Motor neuron (in vitro differentiated cells): ENCODE data around the gene BSX. TPM values are rescaled to one million over a fixed set of nuclear protein-coding genes. Genes with fewer than 3 reads are reported as not detected.
A peak's percentile ranks its signal among the peaks of the same experiment; 100 is the strongest.

Experiments used
- ATAC-seq, 8 experiments: fragments of 200-7000 bp; cut with Tn5 transposase; replicated peaks in 6 of 8; 2 replicates each; pipeline ENCODE4 v1.8.0; 2021; ENCODE audit warnings: mild to moderate bottlenecking in 8 of 8, moderate library complexity in 8 of 8
- H3K27ac ChIP-seq, 2 donors: fragments of 250-450 bp; sonication (Bioruptor Pico); 2 replicates each; pipeline ENCODE4 v1.9.0; 2021; ENCODE audit warnings: antibody characterized with exemption in 2 of 2, mild to moderate bottlenecking in 2 of 2, moderate library complexity in 1 of 2
- H3K4me1 ChIP-seq, 2 donors: fragments of 250-450 bp; sonication (Bioruptor Pico); replicated peaks in 1 of 2; 2 replicates each; pipeline ENCODE4 v1.6.1; 2021; ENCODE audit warnings: antibody characterized with exemption in 2 of 2, mild to moderate bottlenecking in 2 of 2, moderate library complexity in 1 of 2
- H3K4me3 ChIP-seq, 5 donors: fragments of 250-450 bp; sonication (Bioruptor Pico); 2 replicates each; pipeline ENCODE4 v1.9.0; 2021; ENCODE audit warnings: antibody characterized with exemption in 5 of 5, mild to moderate bottlenecking in 5 of 5, moderate library complexity in 4 of 5
- WGBS, 10 experiments: fragments of 450-650 bp; shearing (Covaris generic); methylation state at CpG; one replicate each; pipeline ENCODE4 v1.0.0; 2022; 5-methylcytosine and 5-hydroxymethylcytosine counted together
- in situ Hi-C, 9 experiments: fragments of 400-800 bp; cut with MboI; loops; one replicate each; pipeline ENCODE4 v1.15.0; 2021; ENCODE audit warnings: low sequenced_read_pairs in 9 of 9, low pct_unique_long_range_greater_than_20kb in 2 of 9; ENCODE audit not compliant: unreplicated experiment in 9 of 9
- total RNA-seq, 8 experiments: library from RNA; unstranded; fragments of 300-600 nt; gene quantifications; 2 replicates each; pipeline versions ENCODE4 v1.2.3 to v1.2.4, GENCODE V29; 2022

The BSX gene
- total RNA-seq, 8 experiments from 2014 or later, result not detected

DNA sequence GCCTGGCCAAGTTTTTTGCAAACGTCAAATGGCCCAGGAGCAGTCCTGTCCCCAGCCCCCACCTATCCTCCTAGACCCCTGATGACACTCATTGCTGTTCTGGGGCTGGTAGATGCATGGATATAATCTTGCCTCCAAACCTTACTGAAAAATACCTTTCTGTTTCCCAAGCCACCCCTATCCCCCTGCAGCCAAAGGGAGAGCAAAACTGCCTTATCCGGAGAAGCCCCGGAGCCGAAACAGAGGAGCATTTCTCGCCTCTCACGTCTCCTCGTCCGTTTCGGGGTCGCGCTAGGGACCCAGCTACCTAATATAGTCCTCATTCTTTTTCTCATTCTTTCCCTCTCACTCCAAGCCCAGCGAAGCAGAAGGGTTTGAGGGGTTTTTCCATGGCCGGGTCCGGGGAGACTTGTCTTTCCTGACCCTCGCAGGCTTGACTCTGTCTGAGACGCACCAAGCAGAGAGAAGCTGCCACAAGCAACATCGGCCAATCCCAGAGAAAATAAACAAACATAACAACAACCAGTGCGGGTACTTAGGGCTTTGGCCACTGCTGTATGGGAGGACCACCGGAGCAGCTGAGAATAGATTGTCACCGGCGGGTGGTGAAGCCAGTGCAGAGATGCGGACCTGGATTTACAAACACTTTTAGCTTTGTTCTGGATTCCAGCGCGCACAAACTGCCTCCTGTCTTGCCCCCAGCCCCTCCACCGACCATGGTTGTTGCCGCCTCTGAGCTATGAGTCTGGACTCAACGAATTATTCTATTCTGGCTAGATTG lies 1.6 kb downstream of the BSX start:
- Histone ChIP-seq H3K27ac (no peak overlapping the region), H3K4me1 (peaks cover 5 to 14% of the 10 kb centered on the region in 2 donors), H3K4me3 (no peak overlapping the region)
- in situ Hi-C loops, result no loop called here
- ATAC-seq, result no peak
- WGBS, 10 experiments, result 0 to 27% (median 3%) methylated on average over 2 to 19 of the region's 27 CpGs; no CpG with 5 or more reads in 1 of the 10 experiments

DNA sequence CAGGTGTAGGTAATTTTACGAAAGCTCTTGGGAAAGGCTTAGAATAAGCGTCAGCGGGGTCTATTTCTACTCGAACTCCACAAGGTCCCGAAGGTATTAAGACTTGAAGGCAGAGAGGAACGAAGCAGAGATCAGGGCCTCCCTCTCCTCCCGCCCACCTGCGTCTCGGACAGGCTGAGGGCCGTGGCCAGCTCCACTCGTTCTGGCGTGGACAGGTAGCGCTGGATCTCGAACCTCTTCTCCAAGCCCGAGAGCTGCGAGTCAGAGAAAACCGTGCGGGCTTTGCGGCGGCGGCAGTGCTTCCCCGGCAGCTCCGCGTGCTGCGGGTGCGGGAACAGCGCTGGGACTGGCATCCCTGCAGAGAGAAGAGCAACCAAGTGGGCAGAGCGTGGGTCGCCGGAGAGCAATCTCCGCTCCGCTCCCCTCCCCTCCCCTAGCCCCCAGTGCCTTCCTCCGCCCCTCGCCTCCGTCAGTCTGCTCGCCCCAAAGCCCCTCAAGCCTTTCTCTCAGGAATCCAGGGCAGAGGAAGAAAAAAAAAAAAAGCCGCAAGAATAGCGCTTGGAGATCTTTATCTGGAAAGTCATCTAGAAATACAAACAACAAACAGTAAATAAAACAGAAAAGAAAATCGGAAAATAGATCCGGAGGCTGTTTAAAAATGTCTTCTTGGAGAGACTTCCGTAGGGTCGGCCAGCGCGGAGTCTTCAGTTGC lies 2.4 kb downstream of the BSX start:
- peaks cover 5 to 9% of the 10 kb centered on the region in 2 donors for H3K4me1 ChIP-seq
- WGBS, 10 experiments, result 0 to 4% (median 0%) methylated on average over 1 to 23 of the region's 44 CpGs; no CpG with 5 or more reads in 2 of the 10 experiments
- in situ Hi-C loops, result no loop called here
- H3K4me3 ChIP-seq, result no peak overlapping the region
- ATAC-seq, result no peak
- H3K27ac ChIP-seq, result no peak overlapping the region

DNA sequence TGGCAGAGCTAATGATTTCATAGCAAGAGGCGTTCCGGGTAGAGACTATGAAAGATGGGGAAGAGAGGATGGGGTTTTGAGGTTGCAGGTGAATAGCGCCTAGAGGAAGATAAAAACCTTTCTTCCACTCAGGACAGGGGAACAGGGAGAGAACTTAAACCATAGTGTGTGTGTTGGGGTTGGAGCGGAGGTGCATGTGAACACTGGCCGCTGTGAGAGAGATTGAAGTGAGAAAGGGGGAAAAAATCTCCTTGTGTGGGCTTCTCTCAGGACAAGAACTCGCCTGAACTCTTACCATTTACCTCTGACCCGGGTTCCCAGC lies 3.4 kb downstream of the BSX start:
- Histone ChIP-seq H3K4me3 (no peak overlapping the region), H3K27ac (no peak overlapping the region), H3K4me1 (peaks cover 5 to 9% of the 10 kb centered on the region in 2 donors)
- WGBS, 10 experiments, result 0 to 40% (median 13%) methylated on average over 1 to 5 of the region's 7 CpGs; no CpG with 5 or more reads in 1 of the 10 experiments
- in situ Hi-C loops, result no loop called here
- ATAC-seq, result no peak

DNA sequence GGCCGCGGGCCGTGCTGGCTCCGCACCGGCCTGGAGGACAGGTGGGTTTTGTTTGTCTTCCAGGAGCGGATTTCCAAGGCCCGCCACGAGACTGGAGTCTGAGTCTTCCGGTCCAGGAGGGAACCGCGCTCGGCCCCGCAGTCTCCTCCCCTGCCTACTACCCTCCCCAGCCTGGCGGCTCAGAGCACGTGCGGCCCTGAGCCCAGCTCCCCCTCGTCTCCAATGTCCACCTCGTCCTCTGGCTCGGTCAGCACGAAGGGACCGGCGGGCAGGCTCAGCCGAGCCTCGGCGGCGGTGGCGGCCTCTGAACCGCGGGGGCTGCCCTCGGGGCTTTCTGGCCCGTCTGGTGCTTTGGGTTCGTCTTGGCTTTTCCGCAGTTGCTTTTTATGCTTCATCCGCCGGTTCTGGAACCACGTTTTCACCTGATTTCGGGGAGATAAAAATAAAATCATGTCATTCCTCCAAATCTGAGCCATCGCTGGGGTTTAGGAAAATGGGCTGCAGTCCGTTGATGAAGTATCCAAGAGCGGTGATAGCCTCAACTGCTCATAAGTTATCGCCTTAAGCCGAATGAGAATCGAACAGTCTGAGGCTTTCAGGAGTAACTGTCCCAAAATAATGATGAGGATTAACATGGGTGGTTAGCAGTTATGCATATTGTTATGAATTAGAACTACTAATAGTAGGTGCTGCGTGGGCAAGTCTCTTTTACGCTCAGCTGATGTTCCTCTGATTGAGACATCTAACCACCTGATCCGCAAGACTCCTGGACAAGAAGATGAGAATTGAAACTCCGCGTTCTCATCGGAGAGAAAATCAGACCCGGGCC lies 4.0 kb downstream of the BSX start:
- Histone ChIP-seq H3K4me1 (peaks cover 5 to 9% of the 10 kb centered on the region in 2 donors), H3K4me3 (peak overlapping the region in 1 of 5 donors; percentile 15), H3K27ac (no peak overlapping the region)
- WGBS, 10 experiments, result 2 to 19% (median 6%) methylated on average over 3 to 26 of the region's 50 CpGs; no CpG with 5 or more reads in 1 of the 10 experiments
- in situ Hi-C loops, result no loop called here
- peak in 6 of 8 experiments; percentile 13 to 71 (median 60) for ATAC-seq

DNA sequence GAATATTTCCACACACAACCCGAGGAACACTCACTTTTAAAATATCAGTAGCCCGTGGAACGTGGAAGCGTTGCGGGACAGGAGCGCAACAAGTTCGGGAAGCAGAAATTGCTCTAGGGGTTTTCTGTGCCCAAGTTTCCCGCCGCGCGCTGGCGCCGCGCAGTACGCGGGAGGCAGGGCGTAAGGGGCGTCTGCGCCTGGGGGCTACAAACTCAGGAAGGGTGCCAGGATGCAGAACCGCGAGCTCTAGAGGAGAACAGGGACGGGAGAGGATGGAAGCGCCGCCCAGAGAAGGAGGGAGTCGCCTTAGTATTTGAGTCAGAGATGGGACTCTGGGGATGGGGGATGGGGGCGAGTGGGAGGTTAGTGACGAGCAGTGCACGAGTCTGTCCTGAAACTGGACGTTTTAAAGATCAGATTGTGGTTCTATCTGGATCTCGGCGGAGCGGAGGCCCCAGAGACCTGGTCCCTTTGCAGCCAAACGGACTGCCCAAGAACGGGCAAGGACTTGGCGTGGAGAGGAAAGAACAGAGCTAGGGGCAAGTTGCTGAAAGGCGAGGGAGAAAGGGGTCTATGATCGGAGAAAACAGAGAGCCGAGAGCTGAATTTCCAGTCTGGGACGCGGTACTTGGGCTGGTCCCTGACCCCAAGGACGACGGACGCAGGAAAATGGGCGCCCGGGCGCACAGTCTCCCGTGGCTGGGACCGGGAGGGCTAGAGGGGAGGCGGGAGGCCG lies 4.7 kb downstream of the BSX start:
- ATAC-seq, result peak in 5 of 8 experiments; percentile 22 to 51 (median 32)
- H3K4me3 ChIP-seq, result peak overlapping the region in 1 of 5 donors; percentile 15
- WGBS, 10 experiments, result 0 to 18% (median 0%) methylated on average over 2 to 14 of the region's 50 CpGs; no CpG with 5 or more reads in 3 of the 10 experiments

DNA sequence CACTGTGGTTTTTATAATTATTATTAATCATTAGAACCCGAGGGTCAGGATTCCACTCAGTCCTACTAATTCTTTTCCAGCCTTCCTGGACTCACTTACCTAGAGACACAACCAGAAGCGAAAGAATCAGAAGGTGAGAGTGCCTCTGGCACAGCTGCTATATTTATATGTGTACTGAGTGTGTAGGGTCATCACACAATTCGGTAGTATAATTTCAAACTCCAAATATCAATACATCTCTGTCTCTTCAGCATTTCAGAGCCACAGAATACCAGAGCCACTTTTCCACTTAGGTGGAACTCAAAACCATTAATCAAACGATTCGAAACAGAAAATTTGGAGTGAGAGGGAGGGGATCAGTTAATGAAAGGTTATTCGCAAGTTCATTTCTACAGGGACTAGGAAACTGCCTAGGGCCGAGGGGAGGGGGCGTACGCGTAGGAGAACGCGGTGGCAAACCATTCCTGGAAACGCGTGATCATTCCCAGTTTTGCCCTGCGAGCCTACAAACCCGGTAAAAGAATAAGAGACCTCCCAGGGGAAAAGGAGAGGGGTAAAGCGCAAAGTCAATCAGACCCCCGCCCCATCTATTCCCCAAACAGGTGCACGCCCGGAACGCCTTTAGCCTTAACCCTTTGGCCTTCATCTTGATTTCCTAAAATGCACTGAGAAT lies 5.4 kb downstream of the BSX start:
- in situ Hi-C loops, result no loop called here
- peaks cover 5 to 7% of the 10 kb centered on the region in 2 donors for H3K4me1 ChIP-seq
- no peak for ATAC-seq
- 0 to 32% (median 8%) methylated on average over 1 to 19 of the region's 21 CpGs; no CpG with 5 or more reads in 1 of the 10 experiments for WGBS, 10 experiments
- H3K4me3 ChIP-seq, result no peak overlapping the region
- no peak overlapping the region for H3K27ac ChIP-seq

More for the DNA sequence above, 4.7 kb downstream of the BSX start:
- Histone ChIP-seq H3K27ac (no peak overlapping the region), H3K4me1 (peaks cover 5 to 8% of the 10 kb centered on the region in 2 donors)
- in situ Hi-C loops, result no loop called here

DNA sequence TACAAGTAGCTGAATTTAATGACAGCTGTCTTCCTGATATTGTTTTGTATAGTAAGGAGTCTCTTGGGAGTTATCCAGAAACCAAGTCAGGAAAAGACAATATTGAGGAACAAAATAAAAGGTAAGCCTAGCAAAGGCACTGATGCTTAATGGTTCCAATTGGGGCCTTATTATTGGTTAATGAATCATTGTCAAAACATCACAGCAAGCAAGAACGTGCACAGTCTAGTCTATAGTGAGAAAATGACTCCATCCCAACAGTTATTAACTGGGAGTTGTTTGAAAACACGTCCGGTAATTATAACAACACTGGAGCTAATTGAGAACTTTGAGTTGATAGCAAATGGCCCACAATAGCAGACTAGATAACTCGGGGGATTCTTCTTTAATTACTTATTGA lies 17.7 kb downstream of the BSX start:
- in situ Hi-C loops, result no loop called here
- 17 to 87% (median 46%) methylated on average over 2 to 4 of the region's 4 CpGs; no CpG with 5 or more reads in 1 of the 10 experiments for WGBS, 10 experiments
- H3K4me1 ChIP-seq, result no peaks in the 10 kb centered on the region
- no peak overlapping the region for H3K27ac ChIP-seq
- no peak for ATAC-seq
- no peak overlapping the region for H3K4me3 ChIP-seq

DNA sequence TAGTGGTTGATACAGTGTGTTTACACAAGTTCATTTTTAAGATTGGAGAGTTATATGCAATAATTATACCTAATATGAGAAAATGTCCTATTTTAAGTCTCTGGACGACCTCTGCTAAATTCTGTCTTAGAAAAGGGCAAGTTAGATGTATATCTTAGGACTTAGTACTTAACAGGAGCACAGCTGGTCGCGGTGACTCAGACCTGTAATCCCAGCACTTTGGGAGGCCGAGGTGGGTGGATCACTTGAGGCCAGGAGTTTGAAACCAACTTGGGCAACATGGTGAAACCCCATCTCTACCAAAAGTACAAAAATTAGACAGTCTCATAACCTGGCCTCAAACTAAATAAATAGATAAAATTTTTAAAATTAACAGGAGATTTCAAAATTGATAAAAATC lies 27.2 kb downstream of the BSX start:
- ATAC-seq, result no peak
- H3K27ac ChIP-seq, result no peak overlapping the region
- WGBS, 10 experiments, result 29 to 94% (median 76%) methylated on average over 1 to 4 of the region's 4 CpGs; no CpG with 5 or more reads in 4 of the 10 experiments
- H3K4me3 ChIP-seq, result no peak overlapping the region
- in situ Hi-C loops, result no loop called here
- peaks cover 0 to 7% of the 10 kb centered on the region in 2 donors for H3K4me1 ChIP-seq

DNA sequence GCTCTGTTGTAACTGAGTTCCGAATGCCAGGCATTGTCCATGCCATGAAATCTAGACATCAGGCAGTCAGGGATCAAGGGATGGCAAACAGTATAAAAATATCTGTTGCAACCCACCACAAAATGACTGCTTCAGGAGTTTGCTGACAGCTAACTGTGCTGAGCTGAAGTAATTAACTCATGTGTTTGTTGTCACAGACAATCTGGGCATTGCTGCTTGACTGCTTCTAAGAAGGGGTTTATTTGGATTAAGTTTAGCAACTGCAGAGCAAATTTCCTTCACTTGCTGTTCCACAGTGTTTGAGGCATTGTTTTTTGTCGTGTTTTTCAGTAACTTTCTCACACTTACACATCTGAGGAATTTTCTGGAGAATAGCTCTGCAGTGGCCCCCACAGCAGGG lies 30.4 kb downstream of the BSX start:
- Histone ChIP-seq H3K27ac (no peak overlapping the region), H3K4me3 (no peak overlapping the region), H3K4me1 (peaks cover 0 to 7% of the 10 kb centered on the region in 2 donors)
- 0 to 60% (median 17%) methylated on average over 1 to 2 of the region's 2 CpGs; no CpG with 5 or more reads in 1 of the 10 experiments for WGBS, 10 experiments
- ATAC-seq, result peak in 1 of 8 experiments; percentile 34
- in situ Hi-C loops, result no loop called here

DNA sequence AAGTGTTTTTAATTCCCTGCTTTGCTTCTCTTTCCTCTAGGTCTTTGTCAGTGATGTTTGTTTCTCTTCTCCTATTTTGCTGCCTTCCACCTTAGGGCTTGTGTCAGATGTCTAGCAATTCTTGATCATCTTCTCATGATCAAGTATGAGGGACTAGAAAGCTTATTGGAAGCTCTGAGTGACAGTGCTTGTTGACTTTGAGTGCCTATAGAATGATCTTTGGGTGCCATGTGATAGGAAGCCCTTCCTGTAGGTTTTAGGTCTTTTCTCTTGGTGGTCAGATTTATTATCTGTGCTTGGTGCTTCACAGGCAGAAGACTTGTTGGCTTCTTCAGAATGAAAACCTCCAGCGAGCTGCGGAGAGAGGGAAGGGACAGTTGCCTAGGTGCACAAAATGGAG lies 43.1 kb downstream of the BSX start:
- Histone ChIP-seq H3K4me3 (no peak overlapping the region), H3K27ac (no peak overlapping the region), H3K4me1 (no peaks in the 10 kb centered on the region)
- in situ Hi-C loops, result no loop called here
- WGBS, 10 experiments, result 71 to 95% (median 81%) methylated on average over 1 to 2 of the region's 2 CpGs; no CpG with 5 or more reads in 6 of the 10 experiments
- ATAC-seq, result no peak

DNA sequence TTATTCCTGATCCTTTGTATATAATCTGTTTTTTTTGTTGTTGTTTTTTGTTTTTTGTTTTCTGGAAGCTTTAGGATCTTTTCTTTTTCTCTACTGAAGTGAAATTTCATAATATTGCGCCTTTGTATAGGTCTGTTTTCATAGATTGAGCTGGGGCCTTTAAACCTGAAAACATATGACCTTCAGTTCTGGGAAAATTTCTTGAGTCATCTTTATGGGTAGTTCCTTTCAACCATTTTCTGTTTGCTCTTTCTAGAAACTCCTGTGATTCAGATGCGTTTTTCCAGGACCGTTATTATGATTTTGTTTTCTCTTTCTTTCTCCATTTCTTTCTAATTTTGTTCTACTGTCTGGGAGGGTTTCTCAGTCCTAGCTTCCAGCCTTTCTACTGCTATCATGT lies 43.7 kb downstream of the BSX start:
- H3K4me3 ChIP-seq, result no peak overlapping the region

DNA sequence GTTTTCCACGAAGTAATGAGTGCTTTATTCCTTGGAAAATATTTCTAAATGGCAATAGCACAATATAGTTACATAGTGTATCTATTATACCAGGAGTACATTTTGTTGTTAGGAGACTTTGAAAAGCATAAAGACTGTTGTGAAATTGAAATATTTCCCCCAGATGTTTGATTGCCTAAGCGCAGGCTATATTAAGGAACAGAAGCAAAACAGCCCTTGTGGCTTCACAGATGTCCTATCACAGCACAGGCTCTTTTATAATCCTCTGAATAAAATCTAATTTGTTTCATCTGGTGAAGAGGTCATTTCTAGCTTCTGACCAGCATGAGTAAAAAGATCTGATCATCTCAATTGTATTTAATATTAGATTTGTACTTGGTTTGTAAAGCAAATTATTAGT lies 48.2 kb downstream of the BSX start:
- no peak overlapping the region for H3K27ac ChIP-seq
- in situ Hi-C loops, result no loop called here
- 0 to 86% (median 48%) methylated on average over 1 to 2 of the region's 2 CpGs for WGBS, 10 experiments
- H3K4me1 ChIP-seq, result no peaks in the 10 kb centered on the region
- peak in 2 of 8 experiments; percentile 54 to 70 for ATAC-seq
- no peak overlapping the region for H3K4me3 ChIP-seq

More for the DNA sequence above, 43.7 kb downstream of the BSX start:
- Histone ChIP-seq H3K4me1 (no peaks in the 10 kb centered on the region), H3K27ac (no peak overlapping the region)
- ATAC-seq, result no peak
- in situ Hi-C loops, result no loop called here
- WGBS, 10 experiments, result 56 to 93% (median 80%) methylated on average over 3 of the region's 3 CpGs; no CpG with 5 or more reads in 2 of the 10 experiments
